ENCODE measurements around the gene TBC1D14. TPM values are rescaled to one million over a fixed set of nuclear protein-coding genes. Genes with fewer than 3 reads are reported as not detected.

TBC1D14 gene
- total RNA-seq, 8 experiments from 2014 or later = 35.9 to 76.1 (median 49.8) TPM

GRCh38 chr4:7049295-7049694 is 139.7 kb downstream of the TBC1D14 start:
- in situ Hi-C loops (cut with MboI; ENCODE audit: low pct_unique_long_range_greater_than_20kb in 2 of 9, low sequenced_read_pairs in 9 of 9, unreplicated experiment in 9 of 9) = loop anchor here in 1 of 9 experiments (25.0 kb wide), 1 partner anchor 337 kb away; the partner anchor contains the start of genes BLOC1S4 and MRFAP1L1

GRCh38 chr4:7049739-7050138 is 140.1 kb downstream of the TBC1D14 start:
- Histone ChIP-seq H3K27ac (no peak overlapping the region), H3K4me3 (no peak overlapping the region), H3K4me1 (replicated peaks in 1 of 2) (peaks cover 9 to 10% of the 10 kb centered on the region in 2 donors)
- no peak for ATAC-seq (replicated peaks in 6 of 8)
- WGBS, 10 experiments = 75 to 94% (median 90%) methylated on average over 2 to 4 of the region's 11 CpGs; no CpG with 5 or more reads in 7 of the 10 experiments
- in situ Hi-C loops (cut with MboI; ENCODE audit: low pct_unique_long_range_greater_than_20kb in 2 of 9, low sequenced_read_pairs in 9 of 9, unreplicated experiment in 9 of 9) = loop anchor here in 4 of 9 experiments (25.0 kb wide), 1 partner anchor 337 kb away; the partner anchor contains the start of genes BLOC1S4 (in 4 of the 4) and MRFAP1L1 (in 4 of the 4)

More at GRCh38 chr4:7049295-7049694, 139.7 kb downstream of the TBC1D14 start:
- WGBS, 10 experiments = 73 to 100% (median 90%) methylated on average over 1 to 3 of the region's 4 CpGs; no CpG with 5 or more reads in 5 of the 10 experiments
- H3K4me1 ChIP-seq (replicated peaks in 1 of 2) = peaks cover 10 to 13% of the 10 kb centered on the region in 2 donors
- no peak overlapping the region for H3K4me3 ChIP-seq
- ATAC-seq (replicated peaks in 6 of 8) = no peak
- no peak overlapping the region for H3K27ac ChIP-seq

DNA sequence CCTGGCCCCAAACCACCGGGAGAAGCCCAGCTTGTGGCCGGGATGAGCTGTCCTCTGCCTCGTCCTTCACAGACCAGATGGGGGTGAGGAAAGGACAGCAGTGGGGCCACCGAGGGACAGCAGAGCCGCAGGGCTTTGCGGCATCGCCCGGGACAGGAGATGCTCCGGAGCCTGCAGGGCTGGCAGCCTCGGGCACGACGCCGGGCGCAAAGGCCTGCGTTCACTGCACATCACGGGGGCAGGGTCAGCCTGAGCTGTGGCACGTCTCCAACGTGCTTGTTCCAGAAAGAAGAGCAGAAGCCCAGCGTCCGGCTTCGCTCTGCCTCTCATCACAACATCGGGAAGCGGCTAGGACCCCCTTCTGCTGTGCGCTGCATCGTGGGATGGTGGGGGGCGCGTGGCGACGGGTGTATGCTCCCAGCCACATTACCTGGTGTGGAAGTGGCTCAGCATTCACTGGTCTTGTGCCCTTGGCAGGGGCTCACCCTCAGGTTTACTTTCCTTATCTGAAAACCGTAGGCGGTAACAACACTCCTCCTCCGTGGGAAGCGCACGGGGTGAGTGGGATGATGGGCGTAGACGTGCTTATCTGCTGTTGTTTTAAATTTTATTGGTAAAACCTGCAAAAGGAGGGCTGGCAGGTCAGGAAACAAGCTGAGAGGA is 141.0 kb downstream of the TBC1D14 start:
- 60 to 100% (median 90%) methylated on average over 1 to 6 of the region's 36 CpGs; no CpG with 5 or more reads in 6 of the 10 experiments for WGBS, 10 experiments
- Histone ChIP-seq H3K27ac (no peak overlapping the region), H3K4me1 (replicated peaks in 1 of 2) (peaks cover 2 to 3% of the 10 kb centered on the region in 2 donors), H3K4me3 (no peak overlapping the region)
- ATAC-seq (replicated peaks in 6 of 8) = no peak
- in situ Hi-C loops (cut with MboI; ENCODE audit: low pct_unique_long_range_greater_than_20kb in 2 of 9, low sequenced_read_pairs in 9 of 9, unreplicated experiment in 9 of 9) = loop anchor here in 3 of 9 experiments (25.0 kb wide), 1 partner anchor 338 kb away; the partner anchor contains the start of genes BLOC1S4 (in 3 of the 3) and MRFAP1L1 (in 3 of the 3)

GRCh38 chr4:7051144-7051495 is 141.5 kb downstream of the TBC1D14 start:
- ATAC-seq (replicated peaks in 6 of 8) = no peak
- no peaks in the 10 kb centered on the region for H3K4me1 ChIP-seq (replicated peaks in 1 of 2)
- in situ Hi-C loops (cut with MboI; ENCODE audit: low pct_unique_long_range_greater_than_20kb in 2 of 9, low sequenced_read_pairs in 9 of 9, unreplicated experiment in 9 of 9) = loop anchor here in 3 of 9 experiments (25.0 kb wide), 1 partner anchor 339 kb away; the partner anchor contains the start of genes BLOC1S4 (in 3 of the 3) and MRFAP1L1 (in 3 of the 3)
- no peak overlapping the region for H3K27ac ChIP-seq
- 40 to 100% (median 76%) methylated on average over 1 to 5 of the region's 12 CpGs; no CpG with 5 or more reads in 7 of the 10 experiments for WGBS, 10 experiments
- H3K4me3 ChIP-seq = no peak overlapping the region

- 90 to 100% methylated on average over 1 to 2 of the region's 14 CpGs; no CpG with 5 or more reads in 8 of the 10 experiments for WGBS, 10 experiments
- H3K4me1 ChIP-seq (replicated peaks in 1 of 2) = no peaks in the 10 kb centered on the region
- no peak overlapping the region for H3K27ac ChIP-seq
- ATAC-seq (replicated peaks in 6 of 8) = no peak
- in situ Hi-C loops (cut with MboI; ENCODE audit: low pct_unique_long_range_greater_than_20kb in 2 of 9, low sequenced_read_pairs in 9 of 9, unreplicated experiment in 9 of 9) = loop anchor here in 3 of 9 experiments (25.0 kb wide), 1 partner anchor 340 kb away; the partner anchor contains the start of genes BLOC1S4 (in 3 of the 3) and MRFAP1L1 (in 3 of the 3)
- no peak overlapping the region for H3K4me3 ChIP-seq
These were observed 142.3 kb downstream of the TBC1D14 start for GRCh38 chr4:7051905-7052304.

DNA sequence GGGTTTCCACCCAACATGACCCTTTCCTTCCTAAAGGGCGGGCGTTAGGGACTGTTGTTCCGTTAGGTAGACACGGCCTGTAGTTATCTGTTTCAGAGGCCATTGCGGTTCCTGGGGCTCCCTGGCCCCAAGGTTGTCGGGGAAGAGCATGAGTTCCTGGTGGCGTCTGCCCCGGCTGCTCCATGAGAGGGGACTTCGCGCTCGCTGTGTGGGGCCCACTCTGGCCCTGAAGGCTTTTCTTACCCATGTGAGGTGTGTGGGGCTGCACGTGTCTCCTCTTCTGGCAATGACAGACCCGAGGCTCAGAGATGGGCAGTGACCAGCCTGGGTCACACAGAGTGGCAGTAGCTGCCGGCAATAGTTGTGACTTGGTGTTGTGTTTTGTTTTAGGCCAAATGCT is 142.7 kb downstream of the TBC1D14 start:
- in situ Hi-C loops (cut with MboI; ENCODE audit: low pct_unique_long_range_greater_than_20kb in 2 of 9, low sequenced_read_pairs in 9 of 9, unreplicated experiment in 9 of 9) = loop anchor here in 3 of 9 experiments (25.0 kb wide), 1 partner anchor 340 kb away; the partner anchor contains the start of genes BLOC1S4 (in 3 of the 3) and MRFAP1L1 (in 3 of the 3)
- H3K4me1 ChIP-seq (replicated peaks in 1 of 2) = no peaks in the 10 kb centered on the region
- WGBS, 10 experiments = 0 to 100% (median 80%) methylated on average over 1 to 2 of the region's 14 CpGs; no CpG with 5 or more reads in 4 of the 10 experiments
- H3K27ac ChIP-seq = no peak overlapping the region
- H3K4me3 ChIP-seq = no peak overlapping the region
- no peak for ATAC-seq (replicated peaks in 6 of 8)

DNA sequence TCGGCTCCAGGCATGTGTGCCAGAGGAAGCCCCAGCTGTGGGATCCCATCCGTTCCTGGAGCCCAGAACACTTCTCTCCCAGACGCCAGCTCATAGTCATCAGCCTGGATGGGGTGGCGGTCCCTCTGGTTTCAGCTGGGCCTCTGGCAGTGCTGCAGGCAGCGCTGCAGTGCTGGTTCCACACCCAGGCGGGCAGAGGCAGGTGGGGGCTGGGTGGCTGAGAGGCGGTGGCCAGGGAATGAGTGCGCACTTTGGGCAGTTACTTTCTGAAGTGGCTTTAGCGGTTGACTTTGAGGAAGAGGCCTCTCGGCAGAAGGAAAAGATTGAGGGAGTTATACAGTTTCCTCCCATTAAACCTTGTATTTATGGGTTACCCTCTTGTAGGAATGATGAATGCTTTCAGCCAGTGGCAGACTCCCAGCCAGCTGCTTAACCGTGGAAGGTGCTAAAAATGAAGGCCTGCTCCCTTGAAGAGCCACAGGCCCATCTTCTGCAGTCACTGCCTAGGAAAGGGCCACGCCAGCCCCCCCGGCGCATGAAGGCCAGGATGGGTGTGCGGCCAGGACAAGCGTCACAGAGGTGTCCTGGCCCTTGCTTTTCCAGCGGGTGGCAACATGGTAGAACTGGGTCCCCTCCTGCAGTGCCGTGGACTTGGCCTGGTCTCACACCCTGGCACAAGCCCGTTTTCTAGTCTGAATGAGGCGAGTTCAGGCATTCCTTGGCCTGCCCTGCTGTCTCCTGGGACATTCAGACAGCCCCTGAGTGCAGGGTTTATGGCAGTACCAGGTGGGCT is 143.5 kb downstream of the TBC1D14 start:
- 29 to 92% (median 80%) methylated on average over 1 to 13 of the region's 20 CpGs; no CpG with 5 or more reads in 2 of the 10 experiments for WGBS, 10 experiments
- Histone ChIP-seq H3K27ac (no peak overlapping the region), H3K4me3 (no peak overlapping the region), H3K4me1 (replicated peaks in 1 of 2) (no peaks in the 10 kb centered on the region)
- in situ Hi-C loops (cut with MboI; ENCODE audit: low pct_unique_long_range_greater_than_20kb in 2 of 9, low sequenced_read_pairs in 9 of 9, unreplicated experiment in 9 of 9) = loop anchor here in 3 of 9 experiments (25.0 kb wide), 1 partner anchor 341 kb away; the partner anchor contains the start of genes BLOC1S4 (in 3 of the 3) and MRFAP1L1 (in 3 of the 3)
- peak in 7 of 8 experiments; percentile 18 to 96 (median 59) for ATAC-seq (replicated peaks in 6 of 8)

DNA sequence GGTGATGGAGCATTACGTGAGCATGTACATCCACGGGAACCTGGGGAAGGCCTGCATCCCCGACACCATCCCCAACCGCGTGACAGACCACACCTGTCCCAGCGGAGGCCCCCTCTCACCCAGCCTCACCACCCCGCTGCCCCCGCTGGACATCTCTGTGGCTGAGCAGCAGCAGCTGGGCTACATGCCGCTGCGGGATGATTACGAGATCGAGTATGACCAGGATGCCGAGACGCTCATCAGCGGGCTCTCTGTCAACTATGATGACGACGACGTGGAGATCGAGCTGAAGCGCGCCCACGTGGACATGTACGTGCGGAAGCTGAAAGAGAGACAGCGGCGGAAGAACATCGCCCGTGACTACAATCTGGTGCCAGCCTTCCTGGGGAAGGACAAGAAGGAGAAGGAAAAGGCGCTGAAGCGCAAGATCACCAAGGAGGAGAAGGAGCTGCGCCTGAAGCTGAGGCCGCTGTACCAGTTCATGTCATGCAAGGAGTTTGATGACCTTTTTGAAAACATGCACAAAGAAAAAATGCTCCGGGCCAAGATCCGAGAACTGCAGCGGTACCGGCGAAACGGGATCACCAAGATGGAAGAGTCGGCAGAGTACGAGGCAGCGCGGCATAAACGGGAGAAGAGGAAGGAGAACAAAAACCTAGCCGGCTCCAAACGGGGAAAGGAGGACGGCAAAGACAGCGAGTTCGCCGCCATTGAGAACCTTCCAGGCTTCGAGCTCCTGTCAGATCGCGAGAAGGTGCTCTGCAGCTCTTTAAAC is 144.7 kb downstream of the TBC1D14 start:
- Histone ChIP-seq H3K4me1 (replicated peaks in 1 of 2) (no peaks in the 10 kb centered on the region), H3K4me3 (no peak overlapping the region), H3K27ac (no peak overlapping the region)
- no peak for ATAC-seq (replicated peaks in 6 of 8)
- 91 to 97% (median 95%) methylated on average over 12 to 37 of the region's 52 CpGs; no CpG with 5 or more reads in 1 of the 10 experiments for WGBS, 10 experiments
- in situ Hi-C loops (cut with MboI; ENCODE audit: low pct_unique_long_range_greater_than_20kb in 2 of 9, low sequenced_read_pairs in 9 of 9, unreplicated experiment in 9 of 9) = loop anchor here in 3 of 9 experiments (25.0 kb wide), 1 partner anchor 342 kb away; the partner anchor contains the start of genes BLOC1S4 (in 3 of the 3) and MRFAP1L1 (in 3 of the 3)

DNA sequence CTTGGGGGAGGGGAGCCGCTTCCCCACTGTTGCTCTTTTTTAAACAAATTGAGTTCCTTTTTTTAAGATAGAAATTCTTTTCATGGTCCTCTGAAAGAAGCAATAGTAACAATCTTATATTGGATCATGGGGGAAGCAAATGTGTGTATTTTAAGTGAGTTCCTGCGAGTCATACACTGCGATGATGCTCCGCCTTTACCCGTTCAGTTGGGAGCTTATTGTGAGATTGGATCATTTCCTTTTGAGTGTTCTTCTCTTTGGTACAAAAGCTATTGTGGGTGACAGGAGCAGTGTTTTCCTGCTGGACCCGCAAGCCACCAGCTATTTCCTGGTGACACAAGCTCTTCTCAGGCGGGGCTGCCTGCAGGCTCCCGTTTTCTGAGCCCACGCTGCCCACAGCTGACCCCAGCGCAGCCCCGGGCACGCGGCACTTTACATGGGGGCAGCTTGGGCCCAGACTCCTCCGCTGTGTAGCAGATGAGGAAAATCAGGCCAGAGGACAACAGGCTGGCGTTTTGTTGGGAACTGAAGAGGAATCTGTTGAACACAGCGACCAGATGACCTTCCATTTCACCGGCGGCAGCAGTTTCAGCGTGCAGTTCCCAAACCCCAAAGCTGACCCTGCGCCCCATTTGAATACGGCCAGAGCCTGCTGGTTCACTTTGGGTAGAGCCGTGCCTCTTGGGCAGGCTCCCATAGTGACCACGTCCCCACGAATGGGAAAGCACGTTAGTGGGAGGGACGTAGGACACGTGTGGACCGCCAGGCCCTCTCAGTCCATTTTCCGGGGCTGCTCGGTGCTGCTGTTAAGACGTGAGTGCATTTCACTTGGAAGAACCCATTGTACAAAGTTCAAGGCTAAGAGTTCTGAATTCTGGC is 145.7 kb downstream of the TBC1D14 start:
- H3K27ac ChIP-seq = no peak overlapping the region
- 70 to 100% (median 91%) methylated on average over 2 to 23 of the region's 31 CpGs; no CpG with 5 or more reads in 2 of the 10 experiments for WGBS, 10 experiments
- no peaks in the 10 kb centered on the region for H3K4me1 ChIP-seq (replicated peaks in 1 of 2)
- in situ Hi-C loops (cut with MboI; ENCODE audit: low pct_unique_long_range_greater_than_20kb in 2 of 9, low sequenced_read_pairs in 9 of 9, unreplicated experiment in 9 of 9) = loop anchor here in 3 of 9 experiments (25.0 kb wide), 1 partner anchor 343 kb away; the partner anchor contains the start of genes BLOC1S4 (in 3 of the 3) and MRFAP1L1 (in 3 of the 3)
- H3K4me3 ChIP-seq = no peak overlapping the region
- ATAC-seq (replicated peaks in 6 of 8) = no peak

GRCh38 chr4:7055990-7056325 is 146.3 kb downstream of the TBC1D14 start:
- no peak overlapping the region for H3K27ac ChIP-seq
- ATAC-seq (replicated peaks in 6 of 8) = no peak
- no peaks in the 10 kb centered on the region for H3K4me1 ChIP-seq (replicated peaks in 1 of 2)
- no peak overlapping the region for H3K4me3 ChIP-seq
- 89 to 100% (median 93%) methylated on average over 2 to 5 of the region's 10 CpGs; no CpG with 5 or more reads in 5 of the 10 experiments for WGBS, 10 experiments
- in situ Hi-C loops (cut with MboI; ENCODE audit: low pct_unique_long_range_greater_than_20kb in 2 of 9, low sequenced_read_pairs in 9 of 9, unreplicated experiment in 9 of 9) = loop anchor here in 3 of 9 experiments (25.0 kb wide), 1 partner anchor 344 kb away; the partner anchor contains the start of genes BLOC1S4 (in 3 of the 3) and MRFAP1L1 (in 3 of the 3)

- in situ Hi-C loops (cut with MboI; ENCODE audit: low pct_unique_long_range_greater_than_20kb in 2 of 9, low sequenced_read_pairs in 9 of 9, unreplicated experiment in 9 of 9) = loop anchor here in 3 of 9 experiments (25.0 kb wide), 1 partner anchor 346 kb away; the partner anchor contains the start of genes BLOC1S4 (in 3 of the 3) and MRFAP1L1 (in 3 of the 3)
- 70 to 100% (median 94%) methylated on average over 1 to 3 of the region's 3 CpGs for WGBS, 10 experiments
- Histone ChIP-seq H3K4me1 (replicated peaks in 1 of 2) (no peaks in the 10 kb centered on the region), H3K27ac (no peak overlapping the region), H3K4me3 (no peak overlapping the region)
- peak in 1 of 8 experiments; percentile 10 for ATAC-seq (replicated peaks in 6 of 8)
These were observed 149.2 kb downstream of the TBC1D14 start for GRCh38 chr4:7058792-7059191.
